Fibroblast of skin of abdomen (primary cell): ENCODE measurements around the gene WDR1. TPM values are rescaled to one million over a fixed set of nuclear protein-coding genes. Genes with fewer than 3 reads are reported as not detected.

Source experiments
- DNase-seq: peaks from one replicate; pipeline ENCODE4 v3.0.0-alpha.2; 2013
- polyA plus RNA-seq, 2 experiments: library from polyadenylated mRNA; unstranded; fragments of 120-200 nt; gene quantifications; one replicate each; pipeline ENCODE4 v1.2.1, GENCODE V29; 2013; ENCODE audit not compliant: insufficient read length in 2 of 2

Gene WDR1
- polyA plus RNA-seq (2013, experiment 1 of 2; ENCODE audit: insufficient read length), result 630 TPM
- 618 TPM for polyA plus RNA-seq (2013, experiment 2 of 2; ENCODE audit: insufficient read length)

GRCh38 chr4:10116569-10117358 is at the start of gene WDR1:
WDR1 (minus strand) TSS chr4:10116799; CDS start chr4:10116666, 133 bp downstream.
- DNase-seq, result peak; percentile 96

- DNase-seq, result peak; percentile 24
Observed at GRCh38 chr4:10164877-10165283, 48.3 kb upstream of the WDR1 start.

GRCh38 chr4:10163296-10163695 is 46.7 kb upstream of the WDR1 start:
- no peak for DNase-seq

GRCh38 chr4:10162341-10163000 is 45.9 kb upstream of the WDR1 start:
- DNase-seq, result no peak

GRCh38 chr4:10161840-10162239 is 45.2 kb upstream of the WDR1 start:
- no peak for DNase-seq

- no peak for DNase-seq
Observed at GRCh38 chr4:10161146-10161545, 44.5 kb upstream of the WDR1 start.

GRCh38 chr4:10160281-10160856 is 43.8 kb upstream of the WDR1 start:
- DNase-seq, result no peak

- DNase-seq, result no peak
Observed at GRCh38 chr4:10159671-10160070, 43.1 kb upstream of the WDR1 start.

GRCh38 chr4:10158333-10158942 is 41.8 kb upstream of the WDR1 start:
- no peak for DNase-seq

GRCh38 chr4:10157478-10158332 is 41.1 kb upstream of the WDR1 start:
- peak; percentile 63 for DNase-seq

- DNase-seq, result no peak
Observed at GRCh38 chr4:10154241-10154640, 37.6 kb upstream of the WDR1 start.

GRCh38 chr4:10153161-10153560 is 36.6 kb upstream of the WDR1 start:
- no peak for DNase-seq

- no peak for DNase-seq
Observed at GRCh38 chr4:10151182-10151581, 34.6 kb upstream of the WDR1 start.

GRCh38 chr4:10144966-10145365 is 28.4 kb upstream of the WDR1 start:
- DNase-seq, result no peak

- no peak for DNase-seq
Observed at GRCh38 chr4:10144479-10144878, 27.9 kb upstream of the WDR1 start.

GRCh38 chr4:10143171-10143570 is 26.6 kb upstream of the WDR1 start:
- no peak for DNase-seq

- DNase-seq, result no peak
Observed at GRCh38 chr4:10140866-10141759, 24.5 kb upstream of the WDR1 start.

GRCh38 chr4:10139518-10139917 is 22.9 kb upstream of the WDR1 start:
- no peak for DNase-seq

- DNase-seq, result no peak
Observed at GRCh38 chr4:10135260-10135659, 18.7 kb upstream of the WDR1 start.

GRCh38 chr4:10134141-10134540 is 17.5 kb upstream of the WDR1 start:
- no peak for DNase-seq

GRCh38 chr4:10131202-10131601 is 14.6 kb upstream of the WDR1 start:
- DNase-seq, result no peak
